K562 (cell line): ENCODE measurements around the gene TNPO3. TPM values are rescaled to one million over a fixed set of nuclear protein-coding genes. Genes with fewer than 3 reads are reported as not detected.

Experiments
- ATAC-seq: fragments of 200-7000 bp; cut with Tn5 transposase; 3 replicates; pipeline ENCODE4 v1.9.1; 2020; ENCODE audit warnings: moderate library complexity
- BruUV-seq: library from RNA; stranded (reverse); fragments of 400-500 nt; replicated peaks from 2 replicates; lab custom pipeline; 2021; lab: Mats Ljungman, UMichigan
- CTCF ChIA-PET: fragments of 300-600 bp; formaldehyde crosslinking; extraction: SDS; loops from one replicate; lab custom pipeline; 2021; ENCODE audit warnings: low intra/inter-chr PET ratio; lab: Yijun Ruan, JAX
- POLR2A ChIA-PET: fragments of 300-600, 350-650 bp; sonication (Branson Sonifier 250); formaldehyde crosslinking; extraction: SDS; loops from one replicate; lab custom pipeline; 2021; ENCODE audit warnings: antibody characterized with exemption, inconsistent platforms; lab: Yijun Ruan, JAX
- DNase-seq, 4 experiments: peaks; one replicate each; pipeline versions ENCODE4 v3.0.0 to v3.0.0-alpha.2; 2011 to 2018; ENCODE audit warnings: low spot score in 3 of 4, mixed read lengths in 3 of 4; ENCODE audit errors: extremely low read depth in 1 of 4
- FAIRE-seq: peaks from 2 replicates; lab custom pipeline; 2011; peaks lifted over from hg19 to GRCh38; lab: Jason Lieb, UNC
- H2AFZ ChIP-seq: 2 replicates; pipeline ENCODE4 v1.6.0; 2011; ENCODE audit warnings: low read depth, low read length, control low read depth, inconsistent platforms
- H3K27ac ChIP-seq: fragments of 200-600 bp; 3 replicates; pipeline ENCODE4 v1.8.0; 2011; ENCODE audit warnings: low read depth, mild to moderate bottlenecking, control low read depth, inconsistent platforms, low read length, moderate library complexity, mixed read lengths; ENCODE audit errors: extremely low read depth
- H3K27me3 ChIP-seq, 2 experiments: fragments of 300-600 bp in 1 of 2; 2 replicates in 1 of 2; 3 replicates in 1 of 2; pipeline versions ENCODE4 v1.6.0 to v1.8.0; 2011; ENCODE audit warnings: inconsistent platforms in 2 of 2, low read length in 2 of 2, mild to moderate bottlenecking in 1 of 2, mixed read lengths in 1 of 2, moderate library complexity in 1 of 2; ENCODE audit not compliant: control insufficient read depth in 2 of 2, insufficient read depth in 2 of 2
- H3K36me3 ChIP-seq: fragments of 300-600 bp; 3 replicates; pipeline ENCODE4 v1.8.0; 2011; ENCODE audit warnings: mild to moderate bottlenecking, low read length, inconsistent platforms; ENCODE audit not compliant: control insufficient read depth, insufficient read depth
- H3K4me1 ChIP-seq, 2 experiments: fragments of 200-600 bp in 1 of 2; replicated peaks in 1 of 2; 2 replicates in 1 of 2; 3 replicates in 1 of 2; pipeline versions ENCODE4 v1.5.1 to v1.8.0; 2011; ENCODE audit warnings: inconsistent platforms in 2 of 2, low read length in 2 of 2, mild to moderate bottlenecking in 1 of 2, mixed read lengths in 1 of 2, moderate library complexity in 1 of 2; ENCODE audit not compliant: control insufficient read depth in 2 of 2, insufficient read depth in 2 of 2
- H3K4me2 ChIP-seq: 2 replicates; pipeline ENCODE4 v1.6.1; 2011; ENCODE audit warnings: low read length, control low read depth, inconsistent platforms, mixed read lengths; ENCODE audit not compliant: insufficient read depth
- H3K4me3 ChIP-seq: fragments of 200-600 bp; sonication (generic), shearing (Covaris generic); 2 replicates; pipeline ENCODE4 v1.5.1; 2016; ENCODE audit warnings: control low read depth, inconsistent platforms
- H3K79me2 ChIP-seq: fragments of 200-600 bp; 3 replicates; pipeline ENCODE4 v1.8.0; 2011; ENCODE audit warnings: low read length, inconsistent platforms; ENCODE audit not compliant: control insufficient read depth, insufficient read depth
- H3K9ac ChIP-seq, 2 experiments: 2 replicates each; pipeline versions ENCODE4 v1.6.0 to v1.6.1; 2011; ENCODE audit warnings: low read depth in 2 of 2, low read length in 2 of 2, control low read depth in 1 of 2, inconsistent platforms in 1 of 2, mild to moderate bottlenecking in 1 of 2, mixed read lengths in 1 of 2; ENCODE audit not compliant: insufficient read depth in 1 of 2
- H3K9me1 ChIP-seq: one replicate; pipeline ENCODE4 v1.6.0; 2011; ENCODE audit warnings: inconsistent platforms, mild to moderate bottlenecking, low read length, moderate library complexity; ENCODE audit not compliant: control insufficient read depth, insufficient read depth
- H3K9me3 ChIP-seq: replicated peaks from 2 replicates; pipeline ENCODE4 v1.5.1; 2011; ENCODE audit warnings: low read depth, low read length, inconsistent platforms; ENCODE audit not compliant: control insufficient read depth, insufficient read depth
- H4K20me1 ChIP-seq: replicated peaks from 2 replicates; pipeline ENCODE4 v1.6.1; 2011; ENCODE audit warnings: low read length, inconsistent platforms, mixed read lengths; ENCODE audit not compliant: control insufficient read depth, insufficient read depth
- MYNN ChIP-seq, 2 experiments: sonication (generic); formaldehyde crosslinking in 1 of 2; IDR thresholded peaks; 2 replicates each; pipeline versions ENCODE4 v1.5.0 to v1.6.1; 2016 to 2020; ENCODE audit warnings: antibody characterized with exemption in 1 of 2, missing genetic modification reagents in 1 of 2
- NFE2 ChIP-seq: IDR thresholded peaks from 2 replicates; pipeline ENCODE4 v1.6.1; 2014; ENCODE audit warnings: antibody characterized with exemption, low read depth
- ZEB2 ChIP-seq: fragments of 450-650 bp; IDR thresholded peaks from 2 replicates; pipeline ENCODE4 v1.6.1; 2016
- ZNF121 ChIP-seq: sonication (generic); formaldehyde crosslinking; conservative IDR thresholded peaks from 2 replicates; pipeline ENCODE4 v1.8.0; 2022; ENCODE audit warnings: missing genetic modification reagents
- WGBS: fragments of 100-300 bp; shearing (Covaris generic); methylation state at CpG from one replicate; pipeline ENCODE4 v1.1.6; 2016; ENCODE audit warnings: low coverage, mixed read lengths; ENCODE audit not compliant: insufficient coverage; ENCODE audit errors: missing lambda C conversion rate; 5-methylcytosine and 5-hydroxymethylcytosine counted together
- in situ Hi-C: fragments of 300-500 bp; cut with MboI; formaldehyde crosslinking; loops from 4 replicates; pipeline ENCODE4 v1.15.0; 2018; ENCODE audit warnings: inconsistent platforms, mixed read lengths
- intact Hi-C: fragments of 100-400 bp; cut with micrococcal nuclease; formaldehyde crosslinking; loops from 2 replicates; pipeline ENCODE4 v1.14.2; 2022
- polyA plus RNA-seq, 8 experiments: library from polyadenylated mRNA; depleted of rRNA in 4 of 8; stranded (reverse) in 5 of 8; unstranded in 3 of 8; fragments of >200 nt; fragmentation: Nextera tagmentation in 2 of 8; fragmentation: Illumina TruSeq in 1 of 8; extraction: Ambion mirVana in 2 of 8; extraction: Trizol in 1 of 8; gene quantifications; 2 replicates each; pipeline versions ENCODE4 v1.2.1 to v1.2.3, GENCODE V29; 2011 to 2014; ENCODE audit warnings: inconsistent platforms in 1 of 8, missing spikeins in 1 of 8
- total RNA-seq, 7 experiments: library from RNA; depleted of rRNA in 6 of 7; stranded (reverse); fragments of >200 nt in 6 of 7; fragmentation: Illumina TruSeq in 2 of 7; extraction: Trizol in 2 of 7; gene quantifications; 2 replicates each; pipeline versions ENCODE4 v1.2.1 to v1.2.3, GENCODE V29; 2011 to 2021; ENCODE audit warnings: low replicate concordance in 1 of 7
- TF ChIP-seq, protein P1 (sequence below): fragments of 250-450 bp; sonication (Bioruptor Pico); IDR thresholded peaks from 2 replicates; pipeline ENCODE4 v1.5.0; 2021; ENCODE audit warnings: mild to moderate bottlenecking, moderate library complexity

TNPO3 gene
- total and polyA plus RNA-seq, 9 of the 15 experiments (the other 6 are each of a cell fraction or from before 2014, with no cell fraction given), result 35.8 to 125 (median 110) TPM

DNA sequence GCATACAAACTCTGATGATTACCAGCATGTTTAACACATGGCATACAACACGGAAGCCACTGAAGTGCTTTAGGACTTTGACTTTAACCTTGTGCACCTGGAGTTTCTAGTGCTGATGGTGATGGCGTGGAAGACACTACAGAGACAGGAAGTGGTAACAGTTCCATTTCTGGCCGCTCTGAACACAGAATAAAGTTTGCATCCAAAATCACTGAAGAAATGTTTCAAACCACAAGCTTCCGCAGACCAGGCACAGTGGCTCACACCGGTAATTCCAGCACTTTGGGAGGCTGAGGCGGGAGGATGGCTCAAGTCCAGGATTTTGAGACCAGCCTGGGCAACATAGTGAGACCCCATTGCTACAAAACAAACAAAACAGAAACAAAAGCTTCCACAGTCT, 40.3 kb upstream of the TNPO3 start (continued):
- TF ChIP-seq, protein P1, sequence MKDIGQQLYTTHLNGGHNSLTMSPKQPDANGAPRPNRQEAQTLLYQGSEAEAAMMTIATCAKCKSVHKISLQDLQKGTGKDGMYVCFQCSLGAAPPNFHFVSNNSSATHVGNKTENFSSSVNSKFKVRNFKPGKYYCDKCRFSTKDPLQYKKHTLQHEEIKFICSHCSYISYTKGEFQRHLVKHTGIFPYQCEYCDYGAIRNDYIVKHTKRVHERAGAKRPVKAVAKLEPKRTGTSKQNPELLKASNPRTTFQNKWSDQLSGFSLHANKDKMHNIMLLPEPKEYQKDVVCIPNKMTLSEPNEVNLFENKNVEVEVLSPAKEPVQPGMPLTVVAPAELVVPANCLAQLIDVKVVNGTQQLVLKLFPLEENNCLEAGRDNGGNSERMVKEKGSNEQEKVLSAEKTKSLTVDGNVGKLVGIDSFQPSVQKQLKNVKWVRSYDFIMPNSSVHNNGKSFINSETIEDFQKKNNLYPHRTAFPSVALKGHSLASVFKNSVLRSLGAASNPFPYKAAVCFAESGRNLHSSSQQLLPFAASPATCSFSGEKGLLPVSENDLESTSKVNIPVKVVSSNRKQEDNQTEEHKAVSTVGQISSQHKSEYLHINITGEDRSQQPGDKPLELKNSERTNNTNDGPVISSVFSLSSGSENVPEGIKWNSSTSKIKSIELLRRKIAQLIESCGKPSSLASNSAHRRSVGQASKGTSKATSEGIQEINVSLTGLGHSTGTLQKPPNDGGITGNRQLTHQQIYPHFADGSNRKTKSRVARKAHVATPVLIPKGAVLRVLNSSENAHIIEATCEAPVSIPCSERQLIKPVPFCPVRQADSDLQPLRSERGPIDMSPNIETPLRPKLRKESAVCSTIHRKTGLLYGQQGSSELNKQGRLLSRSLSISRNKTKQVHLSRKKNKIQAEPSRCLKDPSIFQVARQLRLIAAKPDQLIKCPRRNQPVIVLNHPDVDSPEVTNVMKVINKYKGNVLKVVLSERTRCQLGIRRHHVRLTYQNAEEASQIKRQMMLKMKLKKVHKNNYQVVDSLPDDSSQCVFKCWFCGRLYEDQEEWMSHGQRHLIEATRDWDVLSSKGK (CRISPR knock-in tag), result no peak
- TF ChIP-seq, all 486 proteins: peak for 3

DNA sequence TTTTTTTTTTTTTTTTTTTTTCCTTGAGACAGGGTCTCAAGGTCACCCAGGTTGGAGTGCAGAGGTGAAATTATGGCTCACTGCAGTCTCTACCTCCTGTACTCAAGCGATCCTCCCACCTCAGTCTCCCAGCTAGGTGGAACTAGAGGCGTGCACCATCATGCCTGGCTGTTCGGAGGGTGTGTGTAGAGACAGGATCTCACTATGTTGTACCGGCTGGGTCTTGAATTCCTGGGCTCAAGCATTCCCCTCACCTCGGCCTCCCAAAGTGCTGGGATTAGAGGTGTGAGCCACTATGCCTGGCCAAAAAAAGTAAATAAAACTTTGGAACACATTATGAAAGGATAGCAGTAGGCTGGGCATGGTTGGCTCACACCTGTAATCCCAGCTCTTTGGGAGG, 39.6 kb upstream of the TNPO3 start:
- no peaks in the 10 kb centered on the region for H3K79me2 ChIP-seq
- WGBS, result 5% methylated on average over 5 of the region's 5 CpGs
- in situ Hi-C loops, result no loop called here

More for the DNA sequence above, 39.6 kb upstream of the TNPO3 start:
- no peaks in the 10 kb centered on the region for H3K36me3 ChIP-seq
- no peak overlapping the region for H3K4me3 ChIP-seq
- H3K4me2 ChIP-seq, result no peak overlapping the region
- FAIRE-seq (no peak), DNase-seq (no peak), ATAC-seq (no peak)
- no peak overlapping the region for H3K9ac ChIP-seq
- H3K4me1 ChIP-seq, result peaks cover 0 to 2% of the 10 kb centered on the region in 2 experiments; a peak in 2 of 5 replicates
- no TSS peak for BruUV-seq
- no peaks in the 10 kb centered on the region for H3K9me1 ChIP-seq
- intact Hi-C loops, result loop anchor here (5.0 kb wide), 3 partner anchors 82 to 118 kb away; no protein-coding TSS in a partner anchor
- H3K27me3 ChIP-seq, result peaks cover 20 to 24% of the 10 kb centered on the region in 2 experiments; a peak in 4 of 5 replicates
- ChIA-PET POLR2A (interaction anchor here (0.6 kb wide), 1 partner anchor 180 kb away, joined by 3 read pairs; no protein-coding TSS in a partner anchor), CTCF (no interaction called here)
- H4K20me1 ChIP-seq, result no peaks in the 10 kb centered on the region
- H3K27ac ChIP-seq, result no peak overlapping the region
- TF ChIP-seq NFE2 (no peak), ZEB2 (no peak), MYNN (IDR thresholded peaks at IDR 0.05) (no peak), MYNN (CRISPR knock-in tag; IDR thresholded peaks at IDR 0.05) (no peak), ZNF121 (peak; percentile 62)
- no peak overlapping the region for H2AFZ ChIP-seq
- no peaks in the 10 kb centered on the region for H3K9me3 ChIP-seq
